HL-60 (cell line): ENCODE results near the gene NOS1AP.

Experiments used
- DNase-seq, 2 experiments: peaks; one replicate each; pipeline ENCODE4 v3.0.0-alpha.2; 2010 to 2020; ENCODE audit warnings: low read depth in 1 of 2, low spot score in 1 of 2
- H3K27ac ChIP-seq: fragments of 250-450 bp; sonication (Bioruptor Pico); replicated peaks from 2 replicates; pipeline ENCODE4 v1.5.1; 2020; ENCODE audit warnings: mild to moderate bottlenecking, moderate library complexity
- H3K27me3 ChIP-seq: fragments of 250-450 bp; sonication (Bioruptor Pico); 2 replicates; pipeline ENCODE4 v1.5.1; 2021; ENCODE audit warnings: mild to moderate bottlenecking, moderate library complexity; ENCODE audit not compliant: insufficient read depth, poor library complexity, severe bottlenecking
- H3K4me3 ChIP-seq: replicated peaks from 2 replicates; pipeline ENCODE4 v1.5.1; 2011; ENCODE audit warnings: mild to moderate bottlenecking, control low read depth, low read length; ENCODE audit not compliant: insufficient read depth
- GABPA ChIP-seq: IDR thresholded peaks from 2 replicates; pipeline ENCODE4 v1.6.1; 2012; ENCODE audit warnings: low read depth
- POLR2AphosphoS5 ChIP-seq: IDR thresholded peaks from 2 replicates; pipeline ENCODE4 v1.6.1; 2012; ENCODE audit warnings: low read depth
- SPI1 ChIP-seq: IDR thresholded peaks from 2 replicates; pipeline ENCODE4 v1.6.1; 2012; ENCODE audit warnings: low read depth, mild to moderate bottlenecking, borderline replicate concordance
- TF ChIP-seq, protein P1 (sequence below): IDR thresholded peaks from one replicate; pipeline ENCODE4 v1.5.1; 2011; ENCODE audit warnings: low read length, control low read depth, inconsistent platforms; ENCODE audit not compliant: insufficient read depth
- TF ChIP-seq, protein P2 (sequence below): IDR thresholded peaks from 2 replicates; pipeline ENCODE4 v1.6.1; 2012; ENCODE audit warnings: low read depth; ENCODE audit not compliant: insufficient replicate concordance

Gene NOS1AP

DNA sequence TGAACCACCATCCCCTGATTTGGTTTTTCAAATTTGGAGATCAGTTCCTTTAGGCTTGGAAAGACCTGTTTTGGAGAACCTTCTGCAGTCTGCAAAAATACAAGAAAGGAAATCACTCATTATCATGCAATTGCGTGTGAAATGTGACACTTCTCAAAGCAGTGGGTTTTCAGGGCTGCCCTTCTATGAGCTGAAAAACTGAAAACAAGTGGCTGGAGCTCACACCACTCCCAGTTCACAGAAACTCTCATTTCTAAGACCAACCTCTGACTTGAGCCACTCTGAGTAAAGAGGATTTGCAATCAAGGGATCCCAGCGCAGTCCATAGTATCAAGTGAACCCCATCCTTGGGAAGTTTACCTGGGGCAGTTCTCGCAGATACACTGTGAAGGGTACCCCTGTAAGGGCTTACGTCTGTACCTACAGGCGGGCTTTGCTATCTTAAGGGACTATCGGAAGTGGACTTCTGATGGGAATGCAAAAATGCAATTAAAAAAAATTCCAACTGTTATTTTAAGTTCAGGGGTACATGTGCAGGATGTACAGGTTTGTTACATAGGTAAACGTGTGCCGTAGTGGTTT, 329.6 kb downstream of the NOS1AP start:
- no peak overlapping the region for H3K27ac ChIP-seq
- TF ChIP-seq, protein P1, sequence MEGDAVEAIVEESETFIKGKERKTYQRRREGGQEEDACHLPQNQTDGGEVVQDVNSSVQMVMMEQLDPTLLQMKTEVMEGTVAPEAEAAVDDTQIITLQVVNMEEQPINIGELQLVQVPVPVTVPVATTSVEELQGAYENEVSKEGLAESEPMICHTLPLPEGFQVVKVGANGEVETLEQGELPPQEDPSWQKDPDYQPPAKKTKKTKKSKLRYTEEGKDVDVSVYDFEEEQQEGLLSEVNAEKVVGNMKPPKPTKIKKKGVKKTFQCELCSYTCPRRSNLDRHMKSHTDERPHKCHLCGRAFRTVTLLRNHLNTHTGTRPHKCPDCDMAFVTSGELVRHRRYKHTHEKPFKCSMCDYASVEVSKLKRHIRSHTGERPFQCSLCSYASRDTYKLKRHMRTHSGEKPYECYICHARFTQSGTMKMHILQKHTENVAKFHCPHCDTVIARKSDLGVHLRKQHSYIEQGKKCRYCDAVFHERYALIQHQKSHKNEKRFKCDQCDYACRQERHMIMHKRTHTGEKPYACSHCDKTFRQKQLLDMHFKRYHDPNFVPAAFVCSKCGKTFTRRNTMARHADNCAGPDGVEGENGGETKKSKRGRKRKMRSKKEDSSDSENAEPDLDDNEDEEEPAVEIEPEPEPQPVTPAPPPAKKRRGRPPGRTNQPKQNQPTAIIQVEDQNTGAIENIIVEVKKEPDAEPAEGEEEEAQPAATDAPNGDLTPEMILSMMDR: no peak
- TF ChIP-seq SPI1 (no peak), POLR2AphosphoS5 (no peak), GABPA (no peak)
- TF ChIP-seq, protein P2, sequence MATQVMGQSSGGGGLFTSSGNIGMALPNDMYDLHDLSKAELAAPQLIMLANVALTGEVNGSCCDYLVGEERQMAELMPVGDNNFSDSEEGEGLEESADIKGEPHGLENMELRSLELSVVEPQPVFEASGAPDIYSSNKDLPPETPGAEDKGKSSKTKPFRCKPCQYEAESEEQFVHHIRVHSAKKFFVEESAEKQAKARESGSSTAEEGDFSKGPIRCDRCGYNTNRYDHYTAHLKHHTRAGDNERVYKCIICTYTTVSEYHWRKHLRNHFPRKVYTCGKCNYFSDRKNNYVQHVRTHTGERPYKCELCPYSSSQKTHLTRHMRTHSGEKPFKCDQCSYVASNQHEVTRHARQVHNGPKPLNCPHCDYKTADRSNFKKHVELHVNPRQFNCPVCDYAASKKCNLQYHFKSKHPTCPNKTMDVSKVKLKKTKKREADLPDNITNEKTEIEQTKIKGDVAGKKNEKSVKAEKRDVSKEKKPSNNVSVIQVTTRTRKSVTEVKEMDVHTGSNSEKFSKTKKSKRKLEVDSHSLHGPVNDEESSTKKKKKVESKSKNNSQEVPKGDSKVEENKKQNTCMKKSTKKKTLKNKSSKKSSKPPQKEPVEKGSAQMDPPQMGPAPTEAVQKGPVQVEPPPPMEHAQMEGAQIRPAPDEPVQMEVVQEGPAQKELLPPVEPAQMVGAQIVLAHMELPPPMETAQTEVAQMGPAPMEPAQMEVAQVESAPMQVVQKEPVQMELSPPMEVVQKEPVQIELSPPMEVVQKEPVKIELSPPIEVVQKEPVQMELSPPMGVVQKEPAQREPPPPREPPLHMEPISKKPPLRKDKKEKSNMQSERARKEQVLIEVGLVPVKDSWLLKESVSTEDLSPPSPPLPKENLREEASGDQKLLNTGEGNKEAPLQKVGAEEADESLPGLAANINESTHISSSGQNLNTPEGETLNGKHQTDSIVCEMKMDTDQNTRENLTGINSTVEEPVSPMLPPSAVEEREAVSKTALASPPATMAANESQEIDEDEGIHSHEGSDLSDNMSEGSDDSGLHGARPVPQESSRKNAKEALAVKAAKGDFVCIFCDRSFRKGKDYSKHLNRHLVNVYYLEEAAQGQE: no peak
- H3K4me3 ChIP-seq: no peak overlapping the region
- DNase-seq: no peak
- peaks cover 16% of the 10 kb centered on the region for H3K27me3 ChIP-seq

DNA sequence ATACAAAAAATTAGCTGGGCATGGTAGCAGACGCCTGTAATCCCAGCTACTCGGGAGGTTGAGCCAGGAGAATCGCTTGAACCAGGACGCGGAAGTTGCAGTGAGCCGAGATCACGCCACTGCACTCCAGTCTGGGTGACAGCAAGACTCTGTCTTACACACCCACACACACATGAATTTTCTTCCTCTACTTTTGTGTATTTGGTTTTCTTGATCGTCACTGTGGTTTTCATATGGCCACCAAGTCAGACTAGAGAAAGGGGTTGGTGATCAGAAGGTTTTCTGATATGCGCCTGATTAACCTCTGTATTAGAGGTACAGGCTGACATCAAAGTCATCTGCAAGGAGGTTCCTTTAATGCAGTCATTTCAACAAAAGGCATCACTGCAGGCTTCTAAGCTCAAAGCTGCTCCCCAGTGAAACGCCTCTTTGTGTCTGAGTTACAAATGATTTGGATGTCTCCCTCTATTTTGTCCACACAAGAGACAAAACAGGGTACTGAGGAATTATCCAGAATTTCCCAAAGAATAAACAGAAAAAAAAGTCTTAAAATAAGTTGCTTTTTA, 331.4 kb downstream of the NOS1AP start:
- Histone ChIP-seq H3K4me3 (no peak overlapping the region), H3K27ac (no peak overlapping the region), H3K27me3 (peaks cover 14% of the 10 kb centered on the region)
- TF ChIP-seq GABPA: no peak
- no peak for TF ChIP-seq POLR2AphosphoS5
- TF ChIP-seq, protein P1: no peak
- TF ChIP-seq, protein P2: no peak
- no peak for TF ChIP-seq SPI1
- DNase-seq: no peak

DNA sequence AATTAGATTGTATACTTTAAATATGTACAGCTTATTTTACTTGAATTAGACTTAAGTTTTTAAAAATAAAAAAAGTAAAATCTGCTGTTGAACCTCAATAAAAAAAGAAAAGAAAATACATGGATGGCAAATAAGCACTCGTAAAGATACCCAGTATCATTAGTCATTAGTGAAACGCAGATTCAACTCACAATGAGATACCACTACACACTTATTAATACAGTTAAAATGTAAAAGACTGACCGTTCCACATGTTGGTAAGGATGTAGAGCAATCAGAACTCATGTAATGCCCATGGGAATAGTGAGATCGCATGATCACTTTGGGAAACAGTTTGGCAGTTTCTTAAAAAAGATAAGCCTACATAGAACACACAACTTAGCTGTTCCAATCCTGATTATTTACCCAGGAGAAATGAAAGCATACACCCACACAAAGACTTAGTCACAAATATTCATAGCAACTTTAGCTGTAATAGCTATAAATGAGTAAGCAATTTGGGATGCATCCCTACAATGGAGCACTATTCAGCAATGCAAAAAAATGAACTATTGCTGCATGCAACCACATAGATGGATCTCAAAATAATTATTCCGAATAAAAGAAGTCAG, 335.2 kb downstream of the NOS1AP start:
- no peak for DNase-seq
- peaks cover 3% of the 10 kb centered on the region for H3K27me3 ChIP-seq
- H3K4me3 ChIP-seq: no peak overlapping the region
- no peak overlapping the region for H3K27ac ChIP-seq
- TF ChIP-seq, protein P2: no peak
- TF ChIP-seq POLR2AphosphoS5: no peak
- TF ChIP-seq, protein P1: no peak
- no peak for TF ChIP-seq GABPA
